Ovary (tissue), 3 donors: ENCODE measurements around the gene ANKRD6.

Experiments used
- CTCF ChIP-seq, 3 donors: fragments of 450-650 bp in 2 of 3; fragments of 200-600 bp in 1 of 3; IDR thresholded peaks; one replicate each; pipeline versions ENCODE4 v1.5.1 to v1.8.0; 2016 to 2022; ENCODE audit warnings: antibody characterized with exemption in 3 of 3, mild to moderate bottlenecking in 1 of 3
- EP300 ChIP-seq: sonication (generic); formaldehyde crosslinking; IDR thresholded peaks from one replicate; pipeline ENCODE4 v1.6.1; 2017; ENCODE audit warnings: antibody characterized with exemption
- POLR2A ChIP-seq: fragments of 450-650 bp; IDR thresholded peaks from one replicate; pipeline ENCODE4 v1.6.1; 2017; ENCODE audit warnings: antibody characterized with exemption, mild to moderate bottlenecking, moderate library complexity
- donor health status: DM: no; HTN: no; CAD: no.

GRCh38 chr6:89564752-89565427, 131.9 kb downstream of the ANKRD6 start:
- TF ChIP-seq CTCF (IDR thresholded peaks at IDR 0.05) (no peak), POLR2A (no peak), EP300 (no peak)
